Measurements from ENCODE around the gene STAC3. TPM values are rescaled to one million over a fixed set of nuclear protein-coding genes. Genes with fewer than 3 reads are reported as not detected.
A peak's percentile ranks its signal among the peaks of the same experiment; 100 is the strongest.

Gene STAC3
- total and polyA plus RNA-seq, 2 of the 8 experiments (the other 6 are each of a cell fraction or from before 2014, with no cell fraction given): 0.70 to 1.3 TPM

- DNase-seq (ENCODE audit: low read depth in 1 of 2, low spot score in 2 of 2): no peak
- Histone ChIP-seq H2BK15ac (ENCODE audit: low read length) (no peak overlapping the region), H2BK120ac (replicated peaks; ENCODE audit: low read depth, low read length) (no peak overlapping the region), H3K23me2 (ENCODE audit: low read depth, low read length) (peaks cover 23% of the 10 kb centered on the region), H4K91ac (replicated peaks; ENCODE audit: insufficient read length, low read length) (no peak overlapping the region), H3K36me3 (ENCODE audit: control insufficient read depth in 2 of 4, insufficient read depth in 4 of 4, low read length in 3 of 4) (peaks cover 29 to 42% (median 35%) of the 10 kb centered on the region in 4 experiments), H3K9me3 (ENCODE audit: insufficient read depth in 2 of 2, low read depth in 1 of 2, low read length in 1 of 2) (no peaks in the 10 kb centered on the region), H2BK5ac (ENCODE audit: low read depth, low read length) (no peak overlapping the region), H3K79me1 (ENCODE audit: low read depth, low read length) (peaks cover 11% of the 10 kb centered on the region), H2BK20ac (ENCODE audit: low read length) (no peak overlapping the region), H3K23ac (ENCODE audit: insufficient read length) (no peak overlapping the region), H4K5ac (ENCODE audit: insufficient read length, low read depth, low read length) (no peak overlapping the region), H2AFZ (ENCODE audit: low read length) (no peak overlapping the region), H3K9ac (replicated peaks in 1 of 4; ENCODE audit: extremely low read depth in 1 of 4, low read depth in 3 of 4, low read length in 3 of 4) (no peak overlapping the region), H3K4me1 (replicated peaks in 1 of 4; ENCODE audit: control insufficient read depth in 3 of 4, insufficient read depth in 4 of 4, low read length in 3 of 4) (peaks cover 6 to 54% (median 32%) of the 10 kb centered on the region in 4 experiments), H3K4me2 (ENCODE audit: insufficient read depth in 1 of 2, low read depth in 2 of 2, low read length in 2 of 2) (peak overlapping the region in 1 of 2 experiments; percentile 12; a peak in 1 of 4 replicates), H3K27me3 (replicated peaks in 1 of 4; ENCODE audit: control insufficient read depth in 3 of 4, extremely low read depth in 1 of 4, insufficient read depth in 3 of 4, low read length in 3 of 4) (peaks cover 31 to 49% (median 42%) of the 10 kb centered on the region in 4 experiments), H4K8ac (ENCODE audit: extremely low read depth, insufficient read depth, low read length) (no peak overlapping the region), H3K27ac (ENCODE audit: low read depth, low read length) (no peak overlapping the region), H3K56ac (replicated peaks; ENCODE audit: insufficient read length, low read depth, low read length) (no peak overlapping the region), H3K14ac (ENCODE audit: insufficient read length) (no peak overlapping the region), H3K4ac (replicated peaks; ENCODE audit: insufficient read length, low read depth, low read length) (no peak overlapping the region), H4K20me1 (replicated peaks in 1 of 2; ENCODE audit: control insufficient read depth in 1 of 2, insufficient read depth in 2 of 2, low read length in 2 of 2) (peaks cover 25 to 38% of the 10 kb centered on the region in 2 experiments), H2AK5ac (ENCODE audit: low read depth, low read length) (no peak overlapping the region), H3K79me2 (ENCODE audit: control insufficient read depth in 1 of 2, insufficient read depth in 2 of 2, low read length in 2 of 2) (peaks cover 6 to 15% of the 10 kb centered on the region in 2 experiments; a peak in 3 of 4 replicates), H3K4me3 (ENCODE audit: extremely low read depth in 1 of 4, insufficient read depth in 2 of 4, low read depth in 3 of 4, low read length in 4 of 4) (no peak overlapping the region), H2BK12ac (ENCODE audit: low read depth, low read length) (no peak overlapping the region), H3K18ac (ENCODE audit: extremely low read depth, low read length) (no peak overlapping the region)
- WGBS, 2 experiments (ENCODE audit: extremely low coverage in 1 of 2, insufficient coverage in 1 of 2, insufficient read length in 1 of 2, insufficient replicate concordance in 2 of 2, low coverage in 1 of 2, low lambda C conversion rate in 2 of 2, missing lambda C conversion rate in 1 of 2): 87% methylated on average over 10 of the region's 10 CpGs; no CpG with 5 or more reads in 1 of the 2 experiments
- TF ChIP-seq RXRA (IDR thresholded peaks at IDR 0.05; ENCODE audit: insufficient read depth, low read depth, low read length): no peak
- no peak for TF ChIP-seq SP4 (IDR thresholded peaks at IDR 0.05; ENCODE audit: low read length)
- TF ChIP-seq CBX8 (IDR thresholded peaks at IDR 0.05; ENCODE audit: borderline replicate concordance, low read depth, low read length): no peak
- no peak for TF ChIP-seq CREB1 (IDR thresholded peaks at IDR 0.05)
- TF ChIP-seq CHD1 (IDR thresholded peaks at IDR 0.05; ENCODE audit: low read depth, low read length): no peak
- ChIA-PET CTCF (ENCODE audit: partially characterized antibody) (interaction anchor here (1.1 to 27.9 kb wide), 3 partner anchors 7 to 42 kb away, joined by 4 to 726 read pairs (median 527); partner anchors contain the start of genes NXPH4 and SHMT2), POLR2A (ENCODE audit: partially characterized antibody) (interaction anchor here (0.9 to 23.7 kb wide), 11 partner anchors 5 to 286 kb away, joined by 3 to 852 read pairs (median 12); partner anchors contain the start of genes DDIT3, GLI1, LRP1 and NXPH4)
- no peak for FAIRE-seq
Measured at GRCh38 chr12:57234571-57235016, 16.4 kb downstream of the STAC3 start.
